ENCODE data around the gene SH3RF2.
"Not testable (repeated sequence)": the region's sequence is repeated elsewhere in the genome, so short reads cannot be mapped to it uniquely, and the experiment has no call there.

SH3RF2 gene

DNA sequence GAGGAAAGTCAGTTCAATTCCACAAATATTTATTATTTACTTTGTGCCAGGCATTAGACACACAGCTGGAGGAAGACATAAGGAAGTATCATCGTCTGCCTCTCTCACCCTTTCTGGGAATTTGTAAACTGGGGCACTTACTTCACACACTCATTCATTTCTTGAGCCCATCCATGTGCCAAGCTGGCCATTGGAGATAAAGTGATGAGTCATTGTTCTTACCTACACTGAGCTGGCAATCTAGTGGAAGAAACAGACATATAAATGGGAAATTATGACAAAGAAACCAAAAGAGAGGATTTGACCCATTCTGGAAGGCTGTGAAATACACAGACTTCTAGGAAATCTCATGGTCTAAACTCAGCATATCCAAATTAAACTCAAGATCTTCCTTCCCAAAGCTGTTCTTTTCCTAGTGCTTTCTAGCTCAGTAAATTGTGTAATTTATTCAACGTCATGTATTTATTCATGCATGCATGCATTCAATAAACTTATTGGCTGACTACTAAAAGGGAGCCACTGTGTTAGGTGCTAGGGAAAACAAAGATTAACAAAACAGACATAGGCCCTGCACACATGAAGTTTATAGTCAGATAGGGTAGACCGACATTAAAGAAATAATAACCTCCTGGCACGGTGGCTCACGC, 65.3 kb downstream of the SH3RF2 start:
- in situ Hi-C loops (cut with MboI; ENCODE audit: low sequenced_read_pairs) = no loop called here

DNA sequence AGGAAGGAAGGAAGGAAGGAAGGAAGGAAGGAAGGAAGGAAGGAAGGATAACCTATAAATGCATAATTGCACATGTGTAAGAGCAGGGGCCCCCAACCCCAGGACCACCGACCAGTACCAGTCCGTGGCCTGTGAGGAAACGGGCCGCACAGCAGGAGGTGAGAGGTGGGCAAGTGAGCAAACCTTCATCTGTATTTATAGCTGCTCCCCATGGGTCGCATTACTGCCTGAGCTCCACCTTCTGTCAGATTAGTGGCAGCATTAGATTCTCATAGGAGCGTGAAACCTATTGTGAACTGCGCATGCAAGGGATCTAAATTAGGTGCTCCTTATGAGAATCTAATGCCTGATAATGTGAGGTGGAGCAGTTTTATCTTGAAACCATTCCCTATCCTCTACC, 66.1 kb downstream of the SH3RF2 start:
- in situ Hi-C loops (cut with MboI; ENCODE audit: low sequenced_read_pairs) = no loop called here

DNA sequence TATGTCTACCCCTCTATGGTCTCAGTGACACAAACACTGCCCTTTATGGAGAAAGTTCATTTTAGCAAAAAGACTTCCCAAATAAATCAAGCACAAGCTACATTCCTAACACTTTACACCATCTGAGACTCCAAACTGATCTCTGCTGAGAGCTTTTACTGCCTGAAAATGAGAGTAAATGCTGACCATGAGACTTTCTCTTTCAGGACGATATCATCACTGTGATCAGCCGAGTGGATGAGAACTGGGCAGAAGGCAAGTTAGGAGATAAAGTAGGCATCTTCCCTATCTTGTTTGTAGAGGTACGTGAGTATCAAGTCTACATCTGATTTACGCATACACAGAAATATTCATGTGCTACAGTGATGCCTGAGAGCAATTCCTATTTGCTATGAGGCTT, 67.5 kb downstream of the SH3RF2 start:
- in situ Hi-C loops (cut with MboI; ENCODE audit: low sequenced_read_pairs) = no loop called here

DNA sequence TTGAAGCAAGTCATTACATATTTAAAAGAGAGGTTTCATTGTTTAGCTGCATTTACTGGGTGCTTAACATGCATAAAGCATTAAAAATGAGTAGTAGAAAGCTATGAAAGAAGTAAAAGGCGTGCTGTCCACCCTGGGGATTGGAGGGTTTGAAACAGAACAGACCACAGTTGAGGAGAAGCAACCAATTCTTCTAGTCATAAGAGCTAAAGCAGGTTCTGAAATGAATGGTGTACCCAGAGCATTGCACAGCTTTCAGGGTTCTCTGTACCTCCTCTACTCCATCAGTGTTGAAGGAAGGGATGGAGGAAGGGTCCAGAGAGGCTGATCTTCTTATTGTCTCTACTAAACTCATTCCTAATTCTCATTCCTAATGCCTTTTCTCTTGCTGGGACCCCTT, 68.9 kb downstream of the SH3RF2 start:
- in situ Hi-C loops (cut with MboI; ENCODE audit: low sequenced_read_pairs) = no loop called here

DNA sequence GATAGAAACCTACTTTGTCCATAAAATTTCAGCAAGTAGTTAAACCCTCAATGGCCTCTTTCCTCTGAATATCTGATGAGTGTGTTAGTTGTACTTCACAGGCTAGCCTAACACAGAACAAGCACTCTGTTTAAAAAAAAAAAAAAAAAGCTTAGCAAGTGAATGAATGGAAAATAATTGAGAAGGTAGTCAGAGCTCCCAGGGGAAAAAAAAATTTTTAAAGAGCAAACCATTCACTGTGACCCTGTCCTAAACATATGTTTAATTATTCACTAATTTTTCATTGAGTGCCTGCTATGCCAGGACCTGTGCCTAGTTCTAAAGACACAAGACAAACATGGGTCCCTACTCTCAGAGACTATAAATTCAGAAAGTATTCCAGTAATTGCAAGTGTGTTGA, 69.3 kb downstream of the SH3RF2 start:
- in situ Hi-C loops (cut with MboI; ENCODE audit: low sequenced_read_pairs) = no loop called here

DNA sequence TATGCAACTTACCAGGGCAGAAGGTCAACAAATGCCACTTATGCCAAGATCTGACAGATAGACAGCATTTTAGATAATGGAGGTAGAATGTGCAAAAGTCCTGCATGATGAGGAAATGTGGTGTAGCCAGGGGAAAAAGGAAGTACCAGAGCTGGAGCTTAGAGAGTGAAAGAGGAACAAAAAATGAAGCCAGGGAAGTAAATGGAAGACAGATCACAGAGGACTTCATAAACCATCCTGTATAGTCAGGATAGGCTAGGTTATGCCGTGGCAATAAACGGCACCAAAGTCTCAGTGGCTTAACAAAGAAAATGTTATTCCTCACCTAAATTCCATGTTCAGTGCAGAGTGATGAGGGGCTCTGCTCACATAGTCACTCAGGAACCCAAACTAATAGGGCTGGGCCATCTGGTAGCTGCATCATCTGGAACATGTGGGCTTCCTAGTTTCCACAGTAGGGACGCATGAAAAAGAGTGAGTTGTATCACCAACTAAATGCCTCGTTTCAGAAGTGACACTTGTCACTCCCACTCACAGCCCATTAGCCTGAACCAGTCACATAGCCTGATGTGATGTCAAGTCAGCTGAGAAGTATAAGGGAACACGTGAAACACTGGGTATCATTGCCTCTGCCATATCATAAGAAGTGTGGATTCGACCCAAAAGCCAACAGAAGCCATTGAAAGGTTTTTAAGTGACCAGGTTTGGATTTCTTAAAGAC, 70.3 kb downstream of the SH3RF2 start:
- in situ Hi-C loops (cut with MboI; ENCODE audit: low sequenced_read_pairs) = no loop called here

DNA sequence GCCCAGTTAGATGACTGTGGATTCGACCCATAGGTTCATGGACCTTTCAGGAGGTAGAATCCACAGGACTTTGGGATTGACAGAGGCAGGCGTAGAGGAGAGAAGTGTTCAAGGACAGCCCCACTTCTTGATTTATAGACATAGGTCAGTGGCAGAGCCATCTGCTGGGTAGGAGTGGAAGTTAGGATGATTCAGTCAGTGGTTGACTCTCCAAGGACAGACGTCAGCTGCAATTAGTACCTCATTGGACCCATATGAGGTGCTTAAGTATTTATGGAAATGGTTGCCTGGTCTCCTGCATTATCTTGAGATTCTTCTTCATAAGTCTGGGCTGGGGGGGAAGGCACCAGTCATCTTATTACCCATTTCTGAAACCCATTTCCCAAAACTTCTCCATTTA, 70.9 kb downstream of the SH3RF2 start:
- in situ Hi-C loops (cut with MboI; ENCODE audit: low sequenced_read_pairs) = no loop called here

DNA sequence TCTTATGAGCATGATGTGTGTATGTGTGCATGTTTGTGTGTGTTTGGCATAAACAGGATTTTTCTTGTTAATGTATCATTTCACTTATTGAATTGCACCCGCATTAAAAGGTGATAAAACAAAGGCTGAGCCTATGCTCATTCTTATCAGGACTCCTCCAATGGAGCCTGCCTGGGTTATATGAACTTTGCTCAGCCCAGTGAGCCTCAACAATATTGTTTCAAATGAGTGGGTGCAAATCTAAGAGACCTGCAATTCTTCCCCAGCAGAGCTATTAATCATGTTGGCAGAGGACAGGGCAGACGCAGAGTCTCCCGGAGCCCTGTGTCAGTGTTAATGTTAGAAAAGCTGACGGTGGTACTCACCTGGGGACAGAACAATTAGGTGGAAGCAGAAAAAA, 71.6 kb downstream of the SH3RF2 start:
- in situ Hi-C loops (cut with MboI; ENCODE audit: low sequenced_read_pairs) = no loop called here

DNA sequence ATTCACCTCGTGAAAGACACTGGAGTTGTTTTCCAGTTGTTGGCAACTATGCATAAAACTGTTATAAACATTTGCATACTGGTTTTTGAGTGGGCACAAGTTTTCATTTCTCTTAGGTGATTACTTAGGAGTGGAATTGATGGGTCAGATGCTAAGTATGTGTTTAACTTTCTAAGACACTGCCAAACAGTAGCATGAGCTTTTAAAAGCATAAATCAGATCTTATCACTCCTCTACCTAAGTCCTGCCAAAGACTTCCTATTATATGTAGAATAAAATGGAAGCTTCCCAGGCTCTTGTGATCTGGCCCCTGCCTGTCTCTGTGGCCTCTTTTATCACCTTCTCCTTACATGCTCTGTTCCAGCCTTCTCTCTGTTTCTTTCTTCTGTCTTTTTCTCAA, 72.6 kb downstream of the SH3RF2 start:
- in situ Hi-C loops (cut with MboI; ENCODE audit: low sequenced_read_pairs) = no loop called here

DNA sequence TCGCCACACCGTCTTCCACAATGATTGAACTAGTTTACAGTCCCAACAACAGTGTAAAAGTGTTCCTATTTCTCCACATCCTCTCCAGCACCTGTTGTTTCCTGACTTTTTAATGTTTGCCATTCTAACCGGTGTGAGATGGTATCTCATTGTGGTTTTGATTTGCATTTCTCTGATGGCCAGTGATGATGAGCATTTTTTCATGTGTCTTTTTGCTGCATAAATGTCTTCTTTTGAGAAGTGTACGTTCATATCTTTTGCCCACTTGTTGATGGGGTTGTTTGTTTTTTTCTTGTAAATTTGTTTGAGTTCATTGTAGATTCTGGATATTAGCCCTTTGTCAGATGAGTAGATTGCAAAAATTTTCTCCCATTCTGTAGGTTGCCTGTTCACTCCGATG, 74.1 kb downstream of the SH3RF2 start:
- in situ Hi-C loops (cut with MboI; ENCODE audit: low sequenced_read_pairs) = not testable (repeated sequence)

DNA sequence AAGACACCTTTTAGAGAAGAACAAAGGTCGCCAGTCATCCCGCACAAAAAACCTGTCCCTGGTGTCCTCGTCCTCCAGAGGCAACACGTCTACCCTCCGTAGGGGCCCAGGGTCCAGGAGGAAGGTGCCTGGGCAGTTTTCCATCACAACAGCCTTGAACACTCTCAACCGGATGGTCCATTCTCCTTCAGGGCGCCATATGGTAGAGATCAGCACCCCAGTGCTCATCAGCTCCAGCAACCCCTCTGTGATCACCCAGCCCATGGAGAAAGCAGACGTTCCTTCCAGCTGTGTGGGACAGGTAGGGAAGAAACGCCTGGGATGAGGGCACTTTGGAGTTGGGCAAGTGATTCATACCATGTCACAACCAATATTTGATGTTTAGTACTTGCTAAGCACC, 77.4 kb downstream of the SH3RF2 start:
- in situ Hi-C loops (cut with MboI; ENCODE audit: low sequenced_read_pairs) = no loop called here

DNA sequence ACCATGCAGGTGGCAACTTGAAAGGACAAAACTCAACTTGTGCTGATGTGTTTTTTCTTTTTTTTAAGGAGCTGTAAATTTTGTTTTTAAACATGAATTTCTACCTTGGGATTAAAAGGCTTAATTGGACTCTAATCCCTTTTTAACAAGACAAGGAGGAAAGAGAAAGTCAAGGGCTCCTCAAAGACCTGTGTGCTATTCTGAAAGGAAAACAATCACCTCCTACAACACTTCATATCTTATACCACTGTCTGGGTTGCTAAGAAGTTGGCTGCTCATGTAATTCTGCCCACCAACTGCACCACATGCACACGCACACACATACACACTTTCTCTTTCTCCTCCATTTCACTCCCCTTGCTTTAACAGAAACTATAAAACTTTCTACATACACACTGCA, 78.6 kb downstream of the SH3RF2 start:
- in situ Hi-C loops (cut with MboI; ENCODE audit: low sequenced_read_pairs) = no loop called here

DNA sequence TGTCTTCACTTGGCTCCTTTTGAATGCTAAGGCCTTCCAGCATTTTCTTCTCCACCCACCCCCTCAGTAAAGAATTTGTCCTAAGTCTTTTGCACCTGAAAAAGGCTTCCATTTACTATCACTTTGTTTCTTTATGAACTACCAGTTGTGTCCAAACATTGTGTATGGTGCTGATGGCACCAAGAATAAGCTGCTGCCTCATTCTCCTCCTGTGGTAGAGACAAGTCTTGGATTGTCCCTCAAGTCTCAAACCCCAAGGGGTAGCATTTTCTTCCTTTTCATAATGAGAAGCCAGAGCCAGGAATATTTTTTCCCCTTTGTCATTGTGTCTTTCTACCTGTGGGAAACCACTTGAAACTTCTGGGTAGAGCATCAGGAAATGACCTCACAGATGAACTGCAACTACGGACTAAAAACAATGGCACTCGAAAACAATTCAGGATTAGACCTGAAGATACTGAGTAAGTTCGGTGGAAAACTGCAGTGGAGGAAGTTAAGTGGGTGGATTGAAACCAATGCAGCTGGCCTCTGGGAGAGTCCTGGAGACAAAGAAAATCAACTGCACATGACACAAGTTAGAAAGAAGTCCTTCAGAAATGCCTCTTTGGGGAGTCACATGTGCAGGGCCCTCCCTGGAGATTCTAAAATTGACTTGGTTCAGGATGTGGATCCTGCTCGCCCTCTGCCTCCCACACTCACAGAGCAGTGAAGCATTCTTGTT, 80.5 kb downstream of the SH3RF2 start:
- in situ Hi-C loops (cut with MboI; ENCODE audit: low sequenced_read_pairs) = no loop called here

DNA sequence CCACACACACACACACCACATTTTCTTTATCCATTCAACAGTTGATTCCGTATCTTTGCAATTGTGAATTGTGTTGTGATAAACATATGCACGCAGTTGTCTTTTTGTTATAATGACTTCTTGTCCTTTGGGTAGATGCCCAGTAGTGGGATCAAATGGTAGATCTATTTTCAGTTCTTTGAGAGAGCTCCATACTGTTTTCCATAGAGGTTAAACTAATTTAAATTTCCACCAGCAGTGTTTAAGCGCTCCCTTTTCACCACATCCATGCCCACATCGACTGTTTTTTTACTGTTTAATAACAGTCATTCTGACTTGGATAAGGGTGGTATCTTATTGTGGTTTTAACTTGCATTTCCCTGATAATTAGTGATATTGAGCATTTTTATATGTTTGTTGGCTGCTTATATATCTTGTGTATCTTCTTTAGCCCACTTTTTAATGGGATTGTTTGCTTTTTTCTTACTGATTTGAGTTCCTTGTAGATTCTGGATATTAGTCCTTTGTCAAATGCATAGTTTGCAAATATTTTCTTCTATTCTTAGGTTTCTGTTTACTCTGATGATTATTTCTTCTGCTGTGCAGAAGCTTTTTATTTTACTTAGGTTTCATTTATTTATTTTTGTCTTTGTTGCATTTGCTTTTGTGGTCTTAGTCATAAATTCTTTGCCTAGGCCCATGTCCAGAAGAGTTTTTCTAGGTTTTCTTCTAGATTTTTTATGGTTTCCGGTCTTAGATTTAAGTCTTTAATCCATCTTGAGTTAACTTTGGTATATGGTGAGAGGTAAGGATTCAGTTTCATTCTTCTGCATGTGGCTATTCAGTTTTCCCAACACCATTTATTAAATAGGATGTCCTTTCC, 82.4 kb downstream of the SH3RF2 start:
- in situ Hi-C loops (cut with MboI; ENCODE audit: low sequenced_read_pairs) = no loop called here

DNA sequence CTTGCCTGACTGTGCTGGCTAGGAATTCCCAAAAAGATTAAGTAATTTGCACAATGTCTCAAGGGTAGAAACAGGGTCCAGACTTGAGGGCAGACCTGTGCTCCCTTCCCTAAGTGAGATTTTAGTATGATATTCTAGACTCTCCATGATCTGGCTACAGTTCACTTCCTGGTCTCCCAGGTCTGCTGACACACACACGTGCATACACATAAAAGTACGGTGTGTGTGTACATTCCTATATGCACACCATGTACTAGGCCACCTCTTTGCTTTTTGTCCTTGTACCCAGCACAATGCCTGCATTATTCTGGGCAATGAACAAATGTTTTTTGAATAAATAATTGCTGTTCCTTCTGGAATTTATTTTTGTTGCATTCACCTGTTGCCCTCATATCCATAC, 83.7 kb downstream of the SH3RF2 start:
- in situ Hi-C loops (cut with MboI; ENCODE audit: low sequenced_read_pairs) = no loop called here

DNA sequence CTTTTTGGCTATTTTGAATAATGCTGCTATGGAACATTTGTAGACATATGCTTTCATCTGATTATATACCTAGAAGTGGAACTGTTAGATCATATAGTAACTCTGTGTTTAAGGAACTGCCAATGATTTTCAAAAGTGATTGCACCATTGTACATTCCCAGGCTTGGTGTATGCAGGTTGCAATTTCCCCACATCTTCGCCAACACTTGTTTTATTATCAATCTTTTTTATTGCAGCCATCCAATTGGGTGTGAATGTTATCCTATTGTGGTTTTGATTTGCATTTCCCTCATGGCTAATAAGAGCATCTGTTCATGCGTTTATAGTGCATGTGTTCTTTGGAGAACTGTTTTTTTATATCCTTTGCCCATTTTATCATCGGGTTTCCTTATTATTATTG, 87.7 kb downstream of the SH3RF2 start:
- in situ Hi-C loops (cut with MboI; ENCODE audit: low sequenced_read_pairs) = no loop called here

DNA sequence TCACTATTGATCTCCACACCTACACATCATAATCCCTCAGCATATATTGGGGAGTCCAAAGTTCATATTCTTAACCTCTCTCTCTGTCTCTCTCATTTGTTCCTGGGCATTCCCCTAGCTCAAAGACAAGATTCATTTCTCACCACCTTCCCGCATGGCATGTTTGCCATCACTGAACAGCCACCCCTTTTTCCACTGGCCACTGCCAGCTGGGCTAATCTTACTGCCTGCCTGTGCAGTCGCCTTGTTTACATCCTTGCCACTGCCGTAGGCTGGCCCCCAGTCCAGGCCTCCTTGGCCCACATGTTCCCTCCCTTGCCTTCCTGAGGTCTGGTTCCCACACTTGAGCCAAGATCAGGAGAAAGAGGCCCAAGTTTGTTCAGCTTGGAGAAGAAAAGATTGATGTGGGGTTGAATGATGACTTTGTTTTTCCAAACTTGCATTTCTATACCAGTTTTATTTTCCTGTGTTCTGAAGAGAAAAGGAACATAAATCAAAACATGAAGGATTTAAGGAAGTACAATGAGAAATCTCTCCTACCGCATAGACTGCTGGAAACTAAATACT, 88.8 kb downstream of the SH3RF2 start:
- in situ Hi-C loops (cut with MboI; ENCODE audit: low sequenced_read_pairs) = no loop called here

DNA sequence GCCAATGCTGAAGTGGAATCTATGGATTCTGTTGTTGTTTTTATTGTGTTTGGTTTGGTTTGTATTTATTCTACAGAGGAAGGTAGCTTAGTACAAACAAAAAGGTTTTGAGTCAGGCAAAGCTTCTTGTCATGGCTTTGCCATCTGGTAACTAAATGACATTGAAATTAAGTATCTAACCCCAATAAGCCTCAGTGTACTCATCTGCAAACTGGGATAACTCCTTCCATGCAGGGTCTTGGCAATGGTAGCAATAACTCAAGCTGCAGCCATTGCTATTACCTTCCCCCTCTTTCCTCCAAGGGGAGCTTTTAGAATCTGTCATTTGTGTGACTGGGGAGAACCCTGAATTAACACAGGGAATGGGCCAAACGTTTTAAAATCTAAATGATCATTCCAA, 89.3 kb downstream of the SH3RF2 start:
- in situ Hi-C loops (cut with MboI; ENCODE audit: low sequenced_read_pairs) = no loop called here

DNA sequence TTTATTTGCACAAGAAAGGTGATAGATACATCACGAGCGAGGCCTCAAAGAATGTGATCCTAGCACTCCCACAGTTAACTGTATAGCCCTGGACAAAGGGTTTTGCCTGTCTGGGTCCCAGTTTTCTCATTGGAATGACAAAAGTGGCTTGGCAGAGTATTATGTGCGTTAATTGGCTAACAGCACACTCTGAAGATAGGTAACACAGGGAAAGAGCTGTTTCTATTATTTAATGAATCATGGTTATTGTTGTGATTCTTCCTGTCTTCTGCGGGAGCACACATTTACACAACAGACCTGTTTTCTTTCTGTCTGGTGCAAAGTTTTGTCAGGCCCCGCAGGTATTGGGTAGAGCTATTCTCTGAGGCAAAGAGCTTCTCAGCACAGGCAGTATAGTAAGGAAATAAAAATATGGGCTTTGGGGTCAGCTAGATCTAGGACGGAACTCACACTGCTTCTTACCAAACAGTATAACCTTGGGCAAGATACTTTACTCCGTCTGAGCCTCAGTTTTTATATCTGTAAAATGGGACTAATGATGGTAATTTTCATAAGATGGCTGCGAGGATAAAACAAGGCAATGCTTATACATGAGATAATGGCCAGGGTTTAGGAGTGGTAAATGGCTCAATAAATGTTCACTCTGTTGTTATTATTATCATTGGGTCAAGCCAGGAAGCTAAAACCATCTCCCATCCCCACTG, 90.1 kb downstream of the SH3RF2 start:
- in situ Hi-C loops (cut with MboI; ENCODE audit: low sequenced_read_pairs) = no loop called here

DNA sequence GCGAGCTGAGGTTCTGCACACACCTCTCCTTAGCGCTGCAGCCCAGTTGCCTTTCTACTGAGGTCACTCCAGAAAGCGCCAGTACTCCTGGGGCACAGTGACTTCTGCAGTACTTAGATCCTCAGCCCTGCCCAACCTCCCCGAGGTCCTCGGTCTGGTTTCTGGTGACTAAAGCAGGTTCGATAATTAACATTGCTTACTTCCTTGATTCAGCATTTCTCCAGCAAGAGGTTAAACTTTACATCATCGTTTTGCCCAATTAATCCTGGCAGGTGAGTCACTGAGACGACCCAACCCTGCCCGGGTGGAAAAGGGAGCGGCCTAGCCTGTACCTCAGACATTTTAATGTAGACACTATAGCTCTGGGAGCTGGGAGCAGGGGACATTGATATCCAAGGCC, 91.4 kb downstream of the SH3RF2 start:
- in situ Hi-C loops (cut with MboI; ENCODE audit: low sequenced_read_pairs) = no loop called here

Data from HL-60/S4 treated with retinoic acid at 250 ng/mL for 4 days and 3 days (cell line).